ENCODE measurements around the gene TSPOAP1. TPM values are rescaled to one million over a fixed set of nuclear protein-coding genes. Genes with fewer than 3 reads are reported as not detected.

The TSPOAP1 gene
- total and polyA plus RNA-seq, 10 of the 15 experiments (the other 5 are each of a cell fraction or from before 2014, with no cell fraction given), result 0.58 to 16.4 (median 4.2) TPM; not detected in 1

DNA sequence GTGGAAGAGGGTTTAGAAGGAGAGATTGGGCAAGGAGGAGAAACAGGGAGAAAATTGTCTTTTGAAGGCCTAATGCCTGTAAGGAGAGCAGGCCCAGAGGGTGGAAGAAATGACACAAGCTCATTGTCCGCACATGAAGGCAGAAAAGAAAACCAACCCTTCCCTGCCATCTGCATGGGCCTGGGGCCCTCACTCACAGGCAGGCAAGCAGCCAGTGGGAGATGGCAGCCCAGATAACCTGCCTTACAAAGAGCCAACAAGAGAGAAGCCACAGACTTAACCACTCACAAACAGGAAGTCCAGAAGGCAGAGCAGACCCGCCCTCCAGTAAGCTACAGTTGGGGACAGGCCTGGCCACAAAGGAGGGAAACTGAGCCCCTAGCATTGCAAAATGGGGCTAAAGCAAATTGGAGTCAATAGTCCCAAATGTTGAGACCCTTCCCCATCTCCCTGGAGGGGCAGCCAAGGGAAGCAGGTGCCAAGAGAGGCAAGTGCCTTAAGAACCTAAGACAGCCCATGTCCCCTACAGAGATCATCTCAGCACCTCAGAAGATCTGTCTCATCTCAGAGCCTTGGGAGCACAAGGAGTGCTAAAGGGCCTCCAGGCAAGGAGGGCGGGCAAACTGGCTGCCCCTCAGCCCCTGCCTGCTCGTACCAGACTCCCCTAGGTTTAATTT is 7.3 kb upstream of the TSPOAP1 start (continued):
- 0 out of 2 replicates have a peak, but pooled peaks have one; percentile 19 for TF ChIP-seq MYB (IDR thresholded peaks at IDR 0.05; ENCODE audit: borderline replicate concordance, low read depth, low read length)
- TF ChIP-seq, protein P1, sequence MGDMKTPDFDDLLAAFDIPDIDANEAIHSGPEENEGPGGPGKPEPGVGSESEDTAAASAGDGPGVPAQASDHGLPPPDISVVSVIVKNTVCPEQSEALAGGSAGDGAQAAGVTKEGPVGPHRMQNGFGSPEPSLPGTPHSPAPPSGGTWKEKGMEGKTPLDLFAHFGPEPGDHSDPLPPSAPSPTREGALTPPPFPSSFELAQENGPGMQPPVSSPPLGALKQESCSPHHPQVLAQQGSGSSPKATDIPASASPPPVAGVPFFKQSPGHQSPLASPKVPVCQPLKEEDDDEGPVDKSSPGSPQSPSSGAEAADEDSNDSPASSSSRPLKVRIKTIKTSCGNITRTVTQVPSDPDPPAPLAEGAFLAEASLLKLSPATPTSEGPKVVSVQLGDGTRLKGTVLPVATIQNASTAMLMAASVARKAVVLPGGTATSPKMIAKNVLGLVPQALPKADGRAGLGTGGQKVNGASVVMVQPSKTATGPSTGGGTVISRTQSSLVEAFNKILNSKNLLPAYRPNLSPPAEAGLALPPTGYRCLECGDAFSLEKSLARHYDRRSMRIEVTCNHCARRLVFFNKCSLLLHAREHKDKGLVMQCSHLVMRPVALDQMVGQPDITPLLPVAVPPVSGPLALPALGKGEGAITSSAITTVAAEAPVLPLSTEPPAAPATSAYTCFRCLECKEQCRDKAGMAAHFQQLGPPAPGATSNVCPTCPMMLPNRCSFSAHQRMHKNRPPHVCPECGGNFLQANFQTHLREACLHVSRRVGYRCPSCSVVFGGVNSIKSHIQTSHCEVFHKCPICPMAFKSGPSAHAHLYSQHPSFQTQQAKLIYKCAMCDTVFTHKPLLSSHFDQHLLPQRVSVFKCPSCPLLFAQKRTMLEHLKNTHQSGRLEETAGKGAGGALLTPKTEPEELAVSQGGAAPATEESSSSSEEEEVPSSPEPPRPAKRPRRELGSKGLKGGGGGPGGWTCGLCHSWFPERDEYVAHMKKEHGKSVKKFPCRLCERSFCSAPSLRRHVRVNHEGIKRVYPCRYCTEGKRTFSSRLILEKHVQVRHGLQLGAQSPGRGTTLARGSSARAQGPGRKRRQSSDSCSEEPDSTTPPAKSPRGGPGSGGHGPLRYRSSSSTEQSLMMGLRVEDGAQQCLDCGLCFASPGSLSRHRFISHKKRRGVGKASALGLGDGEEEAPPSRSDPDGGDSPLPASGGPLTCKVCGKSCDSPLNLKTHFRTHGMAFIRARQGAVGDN (IDR thresholded peaks at IDR 0.05), result peak; percentile 98
- TF ChIP-seq SMAD1 (IDR thresholded peaks at IDR 0.05; ENCODE audit: low read depth, partially characterized antibody), result peak; percentile 80
- TF ChIP-seq, protein P2, sequence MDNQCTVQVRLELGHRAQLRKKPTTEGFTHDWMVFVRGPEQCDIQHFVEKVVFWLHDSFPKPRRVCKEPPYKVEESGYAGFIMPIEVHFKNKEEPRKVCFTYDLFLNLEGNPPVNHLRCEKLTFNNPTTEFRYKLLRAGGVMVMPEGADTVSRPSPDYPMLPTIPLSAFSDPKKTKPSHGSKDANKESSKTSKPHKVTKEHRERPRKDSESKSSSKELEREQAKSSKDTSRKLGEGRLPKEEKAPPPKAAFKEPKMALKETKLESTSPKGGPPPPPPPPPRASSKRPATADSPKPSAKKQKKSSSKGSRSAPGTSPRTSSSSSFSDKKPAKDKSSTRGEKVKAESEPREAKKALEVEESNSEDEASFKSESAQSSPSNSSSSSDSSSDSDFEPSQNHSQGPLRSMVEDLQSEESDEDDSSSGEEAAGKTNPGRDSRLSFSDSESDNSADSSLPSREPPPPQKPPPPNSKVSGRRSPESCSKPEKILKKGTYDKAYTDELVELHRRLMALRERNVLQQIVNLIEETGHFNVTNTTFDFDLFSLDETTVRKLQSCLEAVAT (IDR thresholded peaks at IDR 0.05), result peak; percentile 94
- no peak for TF ChIP-seq RCOR1 (conservative IDR thresholded peaks at IDR 0.05; ENCODE audit: low read depth, low read length)
- peak; percentile 65; the same call in 1 of the 3 replicates for TF ChIP-seq POU2F2 (IDR thresholded peaks at IDR 0.05; ENCODE audit: borderline replicate concordance, low read depth, low read length)
- TF ChIP-seq, protein P3, sequence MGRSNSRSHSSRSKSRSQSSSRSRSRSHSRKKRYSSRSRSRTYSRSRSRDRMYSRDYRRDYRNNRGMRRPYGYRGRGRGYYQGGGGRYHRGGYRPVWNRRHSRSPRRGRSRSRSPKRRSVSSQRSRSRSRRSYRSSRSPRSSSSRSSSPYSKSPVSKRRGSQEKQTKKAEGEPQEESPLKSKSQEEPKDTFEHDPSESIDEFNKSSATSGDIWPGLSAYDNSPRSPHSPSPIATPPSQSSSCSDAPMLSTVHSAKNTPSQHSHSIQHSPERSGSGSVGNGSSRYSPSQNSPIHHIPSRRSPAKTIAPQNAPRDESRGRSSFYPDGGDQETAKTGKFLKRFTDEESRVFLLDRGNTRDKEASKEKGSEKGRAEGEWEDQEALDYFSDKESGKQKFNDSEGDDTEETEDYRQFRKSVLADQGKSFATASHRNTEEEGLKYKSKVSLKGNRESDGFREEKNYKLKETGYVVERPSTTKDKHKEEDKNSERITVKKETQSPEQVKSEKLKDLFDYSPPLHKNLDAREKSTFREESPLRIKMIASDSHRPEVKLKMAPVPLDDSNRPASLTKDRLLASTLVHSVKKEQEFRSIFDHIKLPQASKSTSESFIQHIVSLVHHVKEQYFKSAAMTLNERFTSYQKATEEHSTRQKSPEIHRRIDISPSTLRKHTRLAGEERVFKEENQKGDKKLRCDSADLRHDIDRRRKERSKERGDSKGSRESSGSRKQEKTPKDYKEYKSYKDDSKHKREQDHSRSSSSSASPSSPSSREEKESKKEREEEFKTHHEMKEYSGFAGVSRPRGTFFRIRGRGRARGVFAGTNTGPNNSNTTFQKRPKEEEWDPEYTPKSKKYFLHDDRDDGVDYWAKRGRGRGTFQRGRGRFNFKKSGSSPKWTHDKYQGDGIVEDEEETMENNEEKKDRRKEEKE (IDR thresholded peaks at IDR 0.05), result no peak
- no peak for TF ChIP-seq RFX5 (IDR thresholded peaks at IDR 0.05; ENCODE audit: low read depth, low read length)
- TF ChIP-seq SPI1 (IDR thresholded peaks at IDR 0.05; ENCODE audit: borderline replicate concordance, insufficient read depth, low read depth, low read length), result peak; percentile 80; the same call in 1 of the 2 replicates
- peak; percentile 44; the same call in 1 of the 2 replicates for TF ChIP-seq TCF3 (IDR thresholded peaks at IDR 0.05; ENCODE audit: borderline replicate concordance, insufficient read depth, low read depth, low read length)
- TF ChIP-seq, protein P4, sequence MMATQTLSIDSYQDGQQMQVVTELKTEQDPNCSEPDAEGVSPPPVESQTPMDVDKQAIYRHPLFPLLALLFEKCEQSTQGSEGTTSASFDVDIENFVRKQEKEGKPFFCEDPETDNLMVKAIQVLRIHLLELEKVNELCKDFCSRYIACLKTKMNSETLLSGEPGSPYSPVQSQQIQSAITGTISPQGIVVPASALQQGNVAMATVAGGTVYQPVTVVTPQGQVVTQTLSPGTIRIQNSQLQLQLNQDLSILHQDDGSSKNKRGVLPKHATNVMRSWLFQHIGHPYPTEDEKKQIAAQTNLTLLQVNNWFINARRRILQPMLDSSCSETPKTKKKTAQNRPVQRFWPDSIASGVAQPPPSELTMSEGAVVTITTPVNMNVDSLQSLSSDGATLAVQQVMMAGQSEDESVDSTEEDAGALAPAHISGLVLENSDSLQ (IDR thresholded peaks at IDR 0.05), result peak; percentile 70
- TF ChIP-seq, protein P5, sequence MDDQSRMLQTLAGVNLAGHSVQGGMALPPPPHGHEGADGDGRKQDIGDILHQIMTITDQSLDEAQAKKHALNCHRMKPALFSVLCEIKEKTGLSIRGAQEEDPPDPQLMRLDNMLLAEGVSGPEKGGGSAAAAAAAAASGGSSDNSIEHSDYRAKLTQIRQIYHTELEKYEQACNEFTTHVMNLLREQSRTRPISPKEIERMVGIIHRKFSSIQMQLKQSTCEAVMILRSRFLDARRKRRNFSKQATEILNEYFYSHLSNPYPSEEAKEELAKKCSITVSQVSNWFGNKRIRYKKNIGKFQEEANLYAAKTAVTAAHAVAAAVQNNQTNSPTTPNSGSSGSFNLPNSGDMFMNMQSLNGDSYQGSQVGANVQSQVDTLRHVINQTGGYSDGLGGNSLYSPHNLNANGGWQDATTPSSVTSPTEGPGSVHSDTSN (IDR thresholded peaks at IDR 0.05; ENCODE audit: insufficient replicate concordance, low read depth, low read length), result no peak
- TF ChIP-seq, protein P6, sequence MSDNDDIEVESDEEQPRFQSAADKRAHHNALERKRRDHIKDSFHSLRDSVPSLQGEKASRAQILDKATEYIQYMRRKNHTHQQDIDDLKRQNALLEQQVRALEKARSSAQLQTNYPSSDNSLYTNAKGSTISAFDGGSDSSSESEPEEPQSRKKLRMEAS (IDR thresholded peaks at IDR 0.05; ENCODE audit: low read depth, low read length), result no peak
- peak; percentile 6 for TF ChIP-seq MEF2B (IDR thresholded peaks at IDR 0.05; ENCODE audit: partially characterized antibody, poor library complexity, severe bottlenecking)
- TF ChIP-seq TCF7 (IDR thresholded peaks at IDR 0.05; ENCODE audit: borderline replicate concordance), result no peak
- TF ChIP-seq FOXM1 (IDR thresholded peaks at IDR 0.05; ENCODE audit: low read depth, low read length), result no peak
- TF ChIP-seq CHD1 (IDR thresholded peaks at IDR 0.05; ENCODE audit: low read depth, low read length), result no peak

Measured in GM12878 (cell line).